ENCODE results near the gene OR2S2.

OR2S2 gene

GRCh38 chr9:35917261-35917660 is 40.7 kb downstream of the OR2S2 start:
- no peak for TF ChIP-seq SIN3A (IDR thresholded peaks at IDR 0.05; ENCODE audit: borderline replicate concordance, insufficient read depth, low read length)
- TF ChIP-seq FOXP2 (optimal IDR thresholded peaks at IDR 0.05; ENCODE audit: borderline replicate concordance, extremely low read depth, extremely low read length, insufficient read depth), result no peak
- no peak for TF ChIP-seq REST (IDR thresholded peaks at IDR 0.05; ENCODE audit: insufficient read depth in 1 of 2, low read depth in 2 of 2, low read length in 2 of 2)
- TF ChIP-seq POLR2AphosphoS5 (IDR thresholded peaks at IDR 0.05; ENCODE audit: low read depth, low read length), result no peak
- TF ChIP-seq TAF1 (IDR thresholded peaks at IDR 0.05; ENCODE audit: borderline replicate concordance, insufficient read depth, low read length), result no peak

- no peak for TF ChIP-seq POLR2AphosphoS5 (IDR thresholded peaks at IDR 0.05; ENCODE audit: low read depth, low read length)
- TF ChIP-seq SIN3A (IDR thresholded peaks at IDR 0.05; ENCODE audit: borderline replicate concordance, insufficient read depth, low read length), result no peak
- no peak for TF ChIP-seq FOXP2 (optimal IDR thresholded peaks at IDR 0.05; ENCODE audit: borderline replicate concordance, extremely low read depth, extremely low read length, insufficient read depth)
- no peak for TF ChIP-seq REST (IDR thresholded peaks at IDR 0.05; ENCODE audit: insufficient read depth in 1 of 2, low read depth in 2 of 2, low read length in 2 of 2)
- no peak for TF ChIP-seq TAF1 (IDR thresholded peaks at IDR 0.05; ENCODE audit: borderline replicate concordance, insufficient read depth, low read length)
Observed at GRCh38 chr9:35915681-35916294, 42.2 kb downstream of the OR2S2 start.

DNA sequence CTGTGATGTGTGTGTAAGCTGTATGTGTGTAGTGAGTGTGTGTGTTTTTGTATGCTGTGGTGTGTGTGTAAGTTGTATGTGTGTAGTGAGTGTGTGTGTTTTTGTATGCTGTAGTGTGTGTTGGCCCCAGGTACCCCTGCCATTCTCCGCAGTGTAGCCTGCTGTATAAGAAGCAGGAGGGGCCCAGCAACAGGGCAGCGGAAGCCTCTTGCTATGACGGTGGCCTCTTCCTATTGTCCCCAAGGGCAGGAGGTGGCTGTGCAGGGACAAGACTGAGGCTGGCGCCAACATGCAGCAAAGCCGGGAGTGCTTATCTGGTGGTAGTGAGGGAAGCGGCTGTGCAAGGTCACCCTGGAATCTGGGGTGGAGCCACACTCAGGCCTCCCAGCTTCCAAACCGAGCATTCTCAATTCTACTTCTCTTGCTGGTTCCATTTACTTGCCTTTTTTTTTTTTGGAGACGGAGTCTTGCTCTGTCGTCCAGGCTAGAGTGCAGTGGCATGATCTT is 43.6 kb downstream of the OR2S2 start:
- TF ChIP-seq POLR2AphosphoS5 (IDR thresholded peaks at IDR 0.05; ENCODE audit: low read depth, low read length) (no peak), SIN3A (IDR thresholded peaks at IDR 0.05; ENCODE audit: borderline replicate concordance, insufficient read depth, low read length) (no peak), FOXP2 (optimal IDR thresholded peaks at IDR 0.05; ENCODE audit: borderline replicate concordance, extremely low read depth, extremely low read length, insufficient read depth) (no peak), TAF1 (IDR thresholded peaks at IDR 0.05; ENCODE audit: borderline replicate concordance, insufficient read depth, low read length) (no peak), REST (IDR thresholded peaks at IDR 0.05; ENCODE audit: insufficient read depth in 1 of 2, low read depth in 2 of 2, low read length in 2 of 2) (no peak)

DNA sequence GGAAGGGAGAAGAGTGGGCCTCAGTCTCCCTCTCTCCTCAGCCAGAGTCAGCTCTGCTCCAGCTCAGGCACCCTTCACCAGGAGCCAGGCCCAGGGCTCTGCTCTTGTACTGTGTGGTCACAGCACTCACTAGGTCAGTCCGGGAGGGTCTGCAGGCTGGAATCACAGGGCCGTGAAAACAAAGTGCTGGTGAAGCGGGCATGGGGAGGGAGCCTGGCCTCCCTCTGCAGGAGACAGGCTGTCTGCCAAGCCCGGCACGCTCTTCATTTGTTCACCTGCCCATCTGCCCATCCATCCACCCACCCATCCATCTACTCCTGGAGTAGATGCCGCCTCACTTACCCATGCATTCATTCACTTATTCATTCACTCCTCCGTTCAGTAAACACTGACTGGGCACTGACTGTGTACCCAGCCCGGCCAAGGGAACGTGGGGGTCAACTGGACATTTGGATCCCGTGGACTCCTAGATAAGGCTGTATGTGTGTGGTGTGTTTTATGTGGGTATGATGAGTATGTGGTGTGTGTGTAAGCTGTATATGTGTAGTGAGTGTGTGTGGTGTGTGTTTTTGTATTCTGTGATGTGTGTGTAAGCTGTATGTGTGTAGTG is 45.1 kb downstream of the OR2S2 start:
- TF ChIP-seq FOXP2 (optimal IDR thresholded peaks at IDR 0.05; ENCODE audit: borderline replicate concordance, extremely low read depth, extremely low read length, insufficient read depth) (no peak), POLR2AphosphoS5 (IDR thresholded peaks at IDR 0.05; ENCODE audit: low read depth, low read length) (no peak), SIN3A (IDR thresholded peaks at IDR 0.05; ENCODE audit: borderline replicate concordance, insufficient read depth, low read length) (no peak), REST (IDR thresholded peaks at IDR 0.05; ENCODE audit: insufficient read depth in 1 of 2, low read depth in 2 of 2, low read length in 2 of 2) (no peak), TAF1 (IDR thresholded peaks at IDR 0.05; ENCODE audit: borderline replicate concordance, insufficient read depth, low read length) (no peak)
